IPS DF 6.9 (cell line): ENCODE data around the gene CRB1.
"Not testable (repeated sequence)": the region's sequence is repeated elsewhere in the genome, so short reads cannot be mapped to it uniquely, and the experiment has no call there.

Experiments
- DNase-seq: peaks from one replicate; pipeline ENCODE4 v3.0.0-alpha.2; 2013; ENCODE audit warnings: low read depth, low spot score
- H3K27ac ChIP-seq: one replicate; pipeline ENCODE4 v1.5.1; 2013; ENCODE audit warnings: low read length, control low read depth
- H3K27me3 ChIP-seq: 2 replicates; pipeline ENCODE4 v1.6.1; 2013; ENCODE audit warnings: mild to moderate bottlenecking, low read length; ENCODE audit not compliant: control insufficient read depth, insufficient read depth
- H3K36me3 ChIP-seq: 2 replicates; pipeline ENCODE4 v1.6.1; 2013; ENCODE audit warnings: low read length; ENCODE audit not compliant: control insufficient read depth, insufficient read depth
- H3K4me1 ChIP-seq: 2 replicates; pipeline ENCODE4 v1.6.1; 2013; ENCODE audit warnings: low read length; ENCODE audit not compliant: control insufficient read depth, insufficient read depth
- H3K4me3 ChIP-seq: 2 replicates; pipeline ENCODE4 v1.5.1; 2013; ENCODE audit warnings: mild to moderate bottlenecking, low read length
- H3K9me3 ChIP-seq: 2 replicates; pipeline ENCODE4 v1.6.1; 2013; ENCODE audit warnings: low read length, inconsistent platforms; ENCODE audit not compliant: control insufficient read depth, insufficient read depth
- WGBS: extraction: QIAGEN DNeasy Blood & Tissue Kit; methylation state at CpG from one replicate; pipeline ENCODE4 v1.1.7; 2013; ENCODE audit warnings: mixed read lengths, missing lambda C conversion rate; ENCODE audit not compliant: insufficient read length, insufficient coverage; 5-methylcytosine and 5-hydroxymethylcytosine counted together

Gene CRB1

DNA sequence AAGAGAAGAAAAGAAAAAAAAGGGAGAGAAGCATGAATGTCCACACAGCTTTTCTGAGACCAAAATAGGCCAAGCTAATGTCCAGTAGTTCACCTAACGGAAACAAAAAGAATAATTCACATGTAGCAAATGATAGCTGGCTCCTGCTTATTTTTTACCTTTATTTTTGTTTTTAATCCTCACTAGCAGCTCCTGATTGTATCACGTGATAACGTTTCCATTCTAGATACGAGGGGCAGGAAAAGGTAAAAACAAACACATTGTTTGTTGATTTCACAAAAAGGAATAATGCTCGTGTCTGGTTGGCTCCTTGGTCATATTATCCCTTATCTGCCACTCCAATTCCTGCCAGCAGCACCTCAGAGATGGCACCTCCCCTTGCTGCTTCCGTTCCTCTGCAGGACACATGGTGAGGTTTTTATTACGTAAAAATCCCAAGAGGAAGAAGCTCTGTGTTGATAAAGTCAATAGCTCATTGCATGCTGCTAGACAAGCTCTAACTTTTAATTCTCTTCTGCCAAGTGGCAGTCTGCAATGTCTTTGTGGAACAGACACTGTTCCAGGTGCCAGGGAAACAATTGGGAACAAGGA, 201.7 kb downstream of the CRB1 start:
- no peaks in the 10 kb centered on the region for H3K27me3 ChIP-seq
- no peak for DNase-seq
- H3K4me3 ChIP-seq, result no peak overlapping the region
- no peaks in the 10 kb centered on the region for H3K9me3 ChIP-seq
- WGBS, result no CpG with 5 or more reads among the region's 7 CpGs
- no peak overlapping the region for H3K27ac ChIP-seq
- H3K4me1 ChIP-seq, result peaks cover 2% of the 10 kb centered on the region; the same call in 1 of the 2 replicates
- H3K36me3 ChIP-seq, result no peaks in the 10 kb centered on the region

- H3K27me3 ChIP-seq, result no peaks in the 10 kb centered on the region
- H3K27ac ChIP-seq, result no peak overlapping the region
- no CpG with 5 or more reads among the region's 1 CpG for WGBS
- no peaks in the 10 kb centered on the region for H3K36me3 ChIP-seq
- no peaks in the 10 kb centered on the region for H3K9me3 ChIP-seq
- no peak for DNase-seq
- H3K4me3 ChIP-seq, result no peak overlapping the region
- H3K4me1 ChIP-seq, result peaks cover 2% of the 10 kb centered on the region; the same call in 1 of the 2 replicates
These were observed 202.3 kb downstream of the CRB1 start for GRCh38 chr1:197470330-197470729.

DNA sequence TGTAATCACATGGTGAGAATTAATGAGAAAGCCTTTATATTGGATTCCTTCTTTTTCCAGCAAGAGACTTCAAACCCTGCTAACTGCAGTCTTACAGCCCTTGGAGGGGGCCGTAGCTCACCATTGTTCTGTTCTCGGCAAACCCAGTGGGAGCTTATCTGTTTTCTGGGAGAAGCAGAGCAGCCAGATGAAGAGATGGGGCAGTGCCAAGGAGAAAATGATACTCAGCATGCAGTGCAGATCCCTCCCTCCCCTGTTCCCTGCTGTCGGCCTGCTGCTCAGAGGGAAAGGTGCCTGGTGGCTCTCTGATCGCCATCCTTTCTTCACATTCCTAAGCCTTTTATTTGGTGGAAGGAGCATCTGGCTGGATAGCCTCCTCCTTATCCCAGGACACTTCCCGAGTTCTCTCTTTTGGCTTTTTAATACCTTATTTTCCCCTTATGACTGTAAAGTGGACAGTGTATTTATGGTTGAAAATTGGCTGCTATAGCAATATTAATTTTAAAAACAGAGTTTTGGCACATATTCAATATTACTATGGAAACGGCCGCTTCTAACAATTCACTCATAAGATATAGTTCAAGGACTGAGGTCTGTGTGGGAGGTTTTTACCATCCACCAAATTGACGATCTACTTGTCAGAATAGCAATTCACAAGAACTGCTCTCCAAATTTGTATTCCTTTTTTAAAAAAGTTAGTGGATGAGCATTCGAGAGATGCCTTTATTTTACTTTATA, 203.4 kb downstream of the CRB1 start:
- no peak for DNase-seq
- Histone ChIP-seq H3K27me3 (no peaks in the 10 kb centered on the region), H3K4me1 (peaks cover 2% of the 10 kb centered on the region; the same call in 1 of the 2 replicates), H3K36me3 (no peaks in the 10 kb centered on the region), H3K4me3 (no peak overlapping the region), H3K27ac (no peak overlapping the region), H3K9me3 (no peaks in the 10 kb centered on the region)
- WGBS, result no CpG with 5 or more reads among the region's 9 CpGs

DNA sequence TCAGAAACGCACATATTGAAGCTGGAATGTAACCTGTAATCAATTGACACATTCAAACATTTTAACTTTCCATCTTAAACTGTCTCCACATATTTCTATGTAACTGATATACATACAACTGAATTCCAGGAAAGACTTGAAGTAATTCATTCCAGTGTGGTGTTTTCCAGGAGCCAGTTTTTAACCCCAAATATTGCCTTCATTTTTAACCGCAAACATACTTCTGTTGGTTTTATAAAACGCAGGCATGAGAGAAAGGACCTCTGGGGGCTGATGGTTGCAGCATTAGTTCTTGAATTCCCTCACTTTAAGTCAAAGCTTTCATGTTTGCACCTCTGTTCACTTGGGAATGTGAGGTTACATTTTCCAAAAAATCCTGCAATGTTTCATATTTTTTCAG, 204.1 kb downstream of the CRB1 start:
- WGBS, result no CpG with 5 or more reads among the region's 3 CpGs
- H3K36me3 ChIP-seq, result no peaks in the 10 kb centered on the region
- no peaks in the 10 kb centered on the region for H3K9me3 ChIP-seq
- peaks cover 2% of the 10 kb centered on the region; the same call in 1 of the 2 replicates for H3K4me1 ChIP-seq
- no peak overlapping the region for H3K27ac ChIP-seq
- H3K4me3 ChIP-seq, result no peak overlapping the region
- no peak for DNase-seq
- no peaks in the 10 kb centered on the region for H3K27me3 ChIP-seq

- Histone ChIP-seq H3K27ac (no peak overlapping the region), H3K4me3 (no peak overlapping the region), H3K4me1 (no peaks in the 10 kb centered on the region), H3K27me3 (no peaks in the 10 kb centered on the region), H3K36me3 (no peaks in the 10 kb centered on the region), H3K9me3 (no peaks in the 10 kb centered on the region)
- no peak for DNase-seq
- WGBS, result no CpG with 5 or more reads among the region's 6 CpGs
These were observed 212.4 kb downstream of the CRB1 start for GRCh38 chr1:197480446-197480845.

DNA sequence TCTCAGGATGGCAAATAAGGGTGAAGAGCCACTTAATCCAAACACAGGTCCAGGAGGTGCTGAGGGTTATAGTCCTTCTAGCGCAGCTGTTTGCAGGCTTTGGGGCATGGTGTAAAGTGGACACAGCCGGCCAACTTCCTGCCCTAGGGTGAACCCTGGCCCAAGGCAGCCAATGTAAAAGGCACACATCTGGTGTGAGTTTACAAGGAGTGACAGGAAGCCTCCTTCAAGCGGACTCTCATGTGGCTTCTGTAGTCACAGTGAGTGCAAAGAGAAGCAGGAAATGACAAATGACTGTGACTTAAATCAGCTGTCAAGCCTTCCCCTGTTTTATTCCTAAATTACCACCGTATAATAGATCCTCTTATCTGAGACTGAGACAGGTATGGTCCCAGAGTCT, 213.0 kb downstream of the CRB1 start:
- WGBS, result no CpG with 5 or more reads among the region's 4 CpGs
- H3K27ac ChIP-seq, result no peak overlapping the region
- no peak for DNase-seq
- H3K4me1 ChIP-seq, result no peaks in the 10 kb centered on the region
- no peaks in the 10 kb centered on the region for H3K27me3 ChIP-seq
- no peaks in the 10 kb centered on the region for H3K36me3 ChIP-seq
- no peak overlapping the region for H3K4me3 ChIP-seq
- H3K9me3 ChIP-seq, result no peaks in the 10 kb centered on the region

GRCh38 chr1:197485790-197486189, 217.7 kb downstream of the CRB1 start:
- Histone ChIP-seq H3K27me3 (no peaks in the 10 kb centered on the region), H3K36me3 (no peaks in the 10 kb centered on the region), H3K27ac (no peak overlapping the region), H3K9me3 (no peaks in the 10 kb centered on the region), H3K4me3 (no peak overlapping the region), H3K4me1 (no peaks in the 10 kb centered on the region)
- DNase-seq, result no peak
- no CpG with 5 or more reads among the region's 3 CpGs for WGBS

GRCh38 chr1:197486946-197487345, 218.9 kb downstream of the CRB1 start:
- Histone ChIP-seq H3K9me3 (no peaks in the 10 kb centered on the region), H3K27me3 (no peaks in the 10 kb centered on the region), H3K4me3 (no peak overlapping the region), H3K4me1 (no peaks in the 10 kb centered on the region), H3K27ac (no peak overlapping the region), H3K36me3 (no peaks in the 10 kb centered on the region)
- WGBS, result no CpG with 5 or more reads among the region's 2 CpGs
- DNase-seq, result no peak

- not testable (repeated sequence) for H3K27me3 ChIP-seq, H3K4me3 ChIP-seq, H3K36me3 ChIP-seq, H3K27ac ChIP-seq, H3K9me3 ChIP-seq, H3K4me1 ChIP-seq, DNase-seq
- no CpG with 5 or more reads among the region's 1 CpG for WGBS
These were observed 223.5 kb downstream of the CRB1 start for GRCh38 chr1:197491505-197491904.

GRCh38 chr1:197496722-197497121, 228.7 kb downstream of the CRB1 start:
- no peak overlapping the region for H3K27ac ChIP-seq
- no peak for DNase-seq
- H3K4me1 ChIP-seq, result no peaks in the 10 kb centered on the region
- no peaks in the 10 kb centered on the region for H3K36me3 ChIP-seq
- H3K9me3 ChIP-seq, result no peaks in the 10 kb centered on the region
- no peak overlapping the region for H3K4me3 ChIP-seq
- H3K27me3 ChIP-seq, result no peaks in the 10 kb centered on the region
- WGBS, result no CpG with 5 or more reads among the region's 10 CpGs
